ENCODE data around the gene KRTAP5-3. TPM values are rescaled to one million over a fixed set of nuclear protein-coding genes. Genes with fewer than 3 reads are reported as not detected.

Gene KRTAP5-3
- total RNA-seq, 2 donors from 2014 or later: not detected

- no peaks in the 10 kb centered on the region for H3K36me3 Mint-ChIP-seq (ENCODE audit: insufficient read depth in 2 of 2)
- no peak overlapping the region for H3K27ac Mint-ChIP-seq
- ATAC-seq (replicated peaks in 1 of 2): no peak
- DNase-seq: no peak
- H3K4me3 Mint-ChIP-seq: no peak overlapping the region
- no peaks in the 10 kb centered on the region for H3K9me3 Mint-ChIP-seq
- H3K4me1 Mint-ChIP-seq (ENCODE audit: low read depth): no peaks in the 10 kb centered on the region
- H3K27me3 Mint-ChIP-seq (ENCODE audit: low read depth): no peaks in the 10 kb centered on the region
These were observed 40.6 kb downstream of the KRTAP5-3 start for GRCh38 chr11:1567721-1568100.

DNA sequence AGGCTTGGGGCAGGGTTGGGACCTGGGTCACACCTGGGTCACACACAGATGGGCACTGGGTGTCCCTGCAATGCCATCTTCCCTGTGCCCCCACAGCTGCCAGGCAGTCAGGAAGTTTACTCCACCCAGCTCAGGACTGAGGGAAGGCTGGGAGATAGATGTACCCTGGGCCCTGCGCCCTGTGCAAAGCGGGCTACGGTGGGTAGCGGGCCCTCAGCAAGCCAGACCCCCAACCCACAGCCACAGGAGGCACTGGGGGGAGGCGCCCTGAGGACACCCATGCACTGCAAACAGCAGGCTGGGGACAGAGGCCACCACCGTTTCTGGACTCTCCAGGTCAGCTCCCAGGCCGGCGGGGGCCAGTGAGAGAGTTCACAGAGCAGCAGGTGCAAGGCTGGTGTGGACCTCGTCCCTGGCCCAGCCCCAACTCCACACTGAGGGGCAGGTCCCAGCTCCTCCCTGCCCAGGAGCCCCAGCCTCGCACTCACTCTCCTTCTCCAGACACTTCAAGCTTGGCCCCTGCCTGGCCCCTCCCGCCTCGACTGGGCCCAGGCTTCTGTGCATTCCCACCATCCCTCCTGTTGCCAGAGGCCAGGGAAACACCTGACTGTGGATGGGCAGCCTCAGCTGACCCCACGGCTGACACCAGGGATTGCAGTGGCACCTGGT lies 41.1 kb downstream of the KRTAP5-3 start:
- ATAC-seq (replicated peaks in 1 of 2) (no peak), DNase-seq (no peak)
- Mint-ChIP-seq H3K36me3 (ENCODE audit: insufficient read depth in 2 of 2) (no peaks in the 10 kb centered on the region), H3K27ac (no peak overlapping the region), H3K4me1 (ENCODE audit: low read depth) (no peaks in the 10 kb centered on the region), H3K9me3 (no peaks in the 10 kb centered on the region), H3K4me3 (no peak overlapping the region), H3K27me3 (ENCODE audit: low read depth) (no peaks in the 10 kb centered on the region)

GRCh38 chr11:1566381-1567051 lies 41.7 kb downstream of the KRTAP5-3 start:
- Mint-ChIP-seq H3K4me1 (ENCODE audit: low read depth) (no peaks in the 10 kb centered on the region), H3K27ac (no peak overlapping the region), H3K27me3 (ENCODE audit: low read depth) (no peaks in the 10 kb centered on the region), H3K9me3 (no peaks in the 10 kb centered on the region), H3K4me3 (no peak overlapping the region), H3K36me3 (ENCODE audit: insufficient read depth in 2 of 2) (no peaks in the 10 kb centered on the region)
- DNase-seq: no peak
- ATAC-seq (replicated peaks in 1 of 2): no peak

DNA sequence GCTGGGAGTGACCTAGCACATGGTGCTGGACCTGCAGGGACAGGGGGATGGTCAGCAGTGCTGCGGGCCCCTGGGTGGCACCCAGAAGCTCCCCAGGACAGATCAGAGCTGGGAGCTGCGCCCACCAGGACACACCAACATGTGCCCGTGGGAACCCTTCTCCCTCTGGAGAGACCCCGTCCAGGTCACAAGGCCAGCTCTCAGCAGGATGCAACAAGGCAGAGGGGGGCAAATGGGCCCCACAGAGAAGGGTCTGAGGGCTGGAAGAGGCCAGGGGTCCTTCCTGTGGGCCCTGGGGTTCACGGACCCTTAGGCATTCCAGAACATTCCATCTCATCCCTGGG lies 42.4 kb downstream of the KRTAP5-3 start:
- H3K27ac Mint-ChIP-seq: no peak overlapping the region
- H3K9me3 Mint-ChIP-seq: no peaks in the 10 kb centered on the region
- no peaks in the 10 kb centered on the region for H3K27me3 Mint-ChIP-seq (ENCODE audit: low read depth)
- no peaks in the 10 kb centered on the region for H3K36me3 Mint-ChIP-seq (ENCODE audit: insufficient read depth in 2 of 2)
- H3K4me3 Mint-ChIP-seq: no peak overlapping the region
- ATAC-seq (replicated peaks in 1 of 2) (no peak), DNase-seq (no peak)
- H3K4me1 Mint-ChIP-seq (ENCODE audit: low read depth): no peaks in the 10 kb centered on the region

DNA sequence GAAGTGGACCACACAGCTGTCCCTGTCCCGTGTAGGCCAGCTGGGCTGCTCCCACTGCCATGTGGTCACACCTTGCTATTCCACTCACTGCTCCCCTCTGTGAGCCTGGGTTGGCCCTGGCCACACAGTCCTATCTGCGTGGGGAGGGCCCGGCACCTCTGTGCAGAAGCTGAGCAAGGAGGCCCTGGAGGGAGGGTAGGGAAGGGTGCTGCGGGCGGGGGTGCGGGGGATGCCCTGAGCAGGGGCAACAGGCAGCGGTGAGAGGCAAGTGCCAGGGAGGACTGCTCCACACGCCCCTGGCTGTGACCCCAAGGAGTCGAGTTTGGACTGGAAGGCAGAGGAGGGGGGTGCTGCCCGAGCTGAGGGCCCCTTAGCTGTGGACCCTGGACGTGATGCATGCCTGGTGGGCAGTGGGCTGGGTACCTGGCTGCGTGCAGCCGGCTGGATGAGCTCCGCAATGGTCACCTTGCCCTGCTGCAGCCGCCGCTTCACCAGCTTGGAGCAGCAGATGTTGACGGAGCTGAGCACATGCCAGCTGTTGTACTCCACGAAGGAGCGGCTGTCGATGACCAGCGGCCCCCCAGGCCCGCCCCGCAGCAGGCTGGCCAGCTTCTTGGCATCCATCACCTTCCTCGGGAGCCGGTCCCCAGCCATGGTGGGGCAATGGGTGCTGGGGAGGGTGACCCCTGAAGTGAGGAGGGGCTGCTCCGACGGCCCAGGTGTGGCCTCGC lies 42.9 kb downstream of the KRTAP5-3 start:
- Mint-ChIP-seq H3K36me3 (ENCODE audit: insufficient read depth in 2 of 2) (no peaks in the 10 kb centered on the region), H3K27me3 (ENCODE audit: low read depth) (no peaks in the 10 kb centered on the region), H3K4me1 (ENCODE audit: low read depth) (no peaks in the 10 kb centered on the region), H3K4me3 (no peak overlapping the region), H3K9me3 (no peaks in the 10 kb centered on the region), H3K27ac (no peak overlapping the region)
- DNase-seq: no peak
- ATAC-seq (replicated peaks in 1 of 2): no peak

- no peak overlapping the region for H3K27ac Mint-ChIP-seq
- no peak overlapping the region for H3K4me3 Mint-ChIP-seq
- H3K9me3 Mint-ChIP-seq: no peaks in the 10 kb centered on the region
- no peak for DNase-seq
- no peaks in the 10 kb centered on the region for H3K27me3 Mint-ChIP-seq (ENCODE audit: low read depth)
- ATAC-seq (replicated peaks in 1 of 2): no peak
- no peaks in the 10 kb centered on the region for H3K36me3 Mint-ChIP-seq (ENCODE audit: insufficient read depth in 2 of 2)
- no peaks in the 10 kb centered on the region for H3K4me1 Mint-ChIP-seq (ENCODE audit: low read depth)
These were observed 43.6 kb downstream of the KRTAP5-3 start for GRCh38 chr11:1564535-1565172.

DNA sequence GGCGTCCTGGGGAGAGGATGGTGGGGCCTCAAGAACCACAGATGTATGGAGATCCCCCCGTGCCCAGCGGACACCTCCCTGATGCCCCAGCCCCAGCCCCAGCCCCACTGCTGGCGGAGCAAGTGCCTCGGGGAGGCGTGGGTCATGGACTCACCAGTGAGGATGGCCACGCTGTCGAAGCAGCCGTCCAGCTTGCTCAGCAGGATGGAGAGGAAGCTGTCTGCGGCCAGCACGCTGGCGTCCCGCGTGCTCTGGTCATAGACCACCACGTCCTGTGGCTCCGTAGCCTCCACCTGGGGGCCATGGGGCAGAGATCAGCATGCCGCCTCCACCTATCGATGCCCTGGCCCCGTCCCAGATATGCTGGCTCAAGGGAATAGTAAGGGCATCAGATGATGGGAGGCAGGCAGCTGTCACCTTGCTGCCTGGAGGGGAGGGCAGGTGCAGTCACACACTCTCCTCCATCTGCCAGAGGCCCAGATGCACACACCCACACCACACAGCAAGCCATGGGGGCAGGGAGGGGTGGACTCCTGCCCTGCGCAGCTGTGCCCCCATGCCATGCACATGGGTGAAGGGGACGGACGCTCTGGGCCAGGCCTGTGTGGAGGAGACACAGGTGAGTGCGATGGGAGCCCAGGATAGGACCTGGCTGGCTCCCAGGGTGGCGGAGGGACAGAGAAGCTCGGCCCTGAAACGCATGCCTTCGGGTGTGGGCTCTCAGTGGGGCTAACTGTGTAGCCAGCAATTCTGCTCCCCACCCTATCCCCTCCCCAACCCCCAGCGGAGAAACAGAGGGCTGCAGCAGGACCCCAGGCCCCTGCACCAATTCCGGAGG lies 44.3 kb downstream of the KRTAP5-3 start:
- Mint-ChIP-seq H3K4me1 (ENCODE audit: low read depth) (no peaks in the 10 kb centered on the region), H3K36me3 (ENCODE audit: insufficient read depth in 2 of 2) (no peaks in the 10 kb centered on the region), H3K4me3 (no peak overlapping the region), H3K27me3 (ENCODE audit: low read depth) (no peaks in the 10 kb centered on the region), H3K27ac (no peak overlapping the region), H3K9me3 (no peaks in the 10 kb centered on the region)
- ATAC-seq (replicated peaks in 1 of 2): no peak
- DNase-seq: no peak

- Mint-ChIP-seq H3K36me3 (ENCODE audit: insufficient read depth in 2 of 2) (no peaks in the 10 kb centered on the region), H3K9me3 (no peaks in the 10 kb centered on the region), H3K27me3 (ENCODE audit: low read depth) (no peaks in the 10 kb centered on the region), H3K4me3 (no peak overlapping the region), H3K4me1 (ENCODE audit: low read depth) (no peaks in the 10 kb centered on the region), H3K27ac (no peak overlapping the region)
- no peak for DNase-seq
- no peak for ATAC-seq (replicated peaks in 1 of 2)
These were observed 45.1 kb downstream of the KRTAP5-3 start for GRCh38 chr11:1563149-1563638.

DNA sequence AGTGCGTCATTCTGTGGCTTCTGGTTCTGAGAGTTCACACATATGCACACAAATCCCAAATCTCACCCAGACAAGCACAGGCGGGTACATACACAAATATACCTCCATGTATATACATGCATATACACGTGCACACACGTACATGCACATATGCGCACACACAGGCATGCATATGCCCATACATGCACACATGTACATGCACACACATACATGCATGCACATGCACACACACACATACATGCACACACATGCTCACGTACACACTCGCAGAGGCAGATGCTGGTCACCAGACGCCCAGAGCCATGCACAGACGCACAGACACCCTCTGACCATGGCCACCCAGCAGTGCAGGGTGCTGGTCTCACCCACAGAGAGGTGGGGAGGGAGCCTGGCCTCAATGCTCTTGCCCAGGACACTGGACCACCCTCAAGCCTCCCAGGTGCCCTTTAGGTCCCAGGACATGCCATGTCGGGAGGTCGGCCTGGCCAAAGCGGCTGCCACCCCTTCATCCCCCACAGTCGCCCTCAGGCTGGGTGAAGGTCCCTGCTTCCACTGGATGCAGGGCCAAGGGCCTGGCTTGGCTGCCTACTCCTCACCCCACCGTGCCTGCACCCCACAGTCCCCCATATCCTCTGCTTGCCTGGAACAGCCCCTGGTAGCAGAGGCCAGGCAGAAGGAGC lies 45.7 kb downstream of the KRTAP5-3 start:
- ATAC-seq (replicated peaks in 1 of 2) (no peak), DNase-seq (no peak)
- Mint-ChIP-seq H3K27me3 (ENCODE audit: low read depth) (no peaks in the 10 kb centered on the region), H3K27ac (no peak overlapping the region), H3K4me1 (ENCODE audit: low read depth) (no peaks in the 10 kb centered on the region), H3K4me3 (no peak overlapping the region), H3K36me3 (ENCODE audit: insufficient read depth in 2 of 2) (no peaks in the 10 kb centered on the region), H3K9me3 (no peaks in the 10 kb centered on the region)

DNA sequence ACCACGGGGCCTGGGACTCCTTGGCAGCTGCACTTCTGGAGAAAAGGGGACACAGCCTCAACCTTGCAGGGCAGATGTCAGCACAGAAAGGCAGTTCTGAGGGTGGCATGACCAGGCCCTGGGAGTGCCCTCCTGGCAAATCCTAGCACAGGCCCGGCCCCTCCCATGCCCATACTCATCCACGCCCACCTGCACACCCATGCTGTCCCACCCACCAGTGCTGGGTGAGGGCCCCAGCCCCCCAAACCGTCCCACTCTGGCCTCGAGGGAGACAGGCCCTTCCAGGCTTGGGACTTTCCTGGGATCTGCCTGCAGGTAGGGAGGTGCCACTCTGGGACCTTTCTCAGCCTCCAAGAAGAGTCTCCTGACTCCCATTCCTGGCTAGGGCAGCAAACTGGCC lies 46.3 kb downstream of the KRTAP5-3 start:
- ATAC-seq (replicated peaks in 1 of 2): no peak
- H3K27ac Mint-ChIP-seq: no peak overlapping the region
- H3K27me3 Mint-ChIP-seq (ENCODE audit: low read depth): no peaks in the 10 kb centered on the region
- no peak for DNase-seq
- H3K36me3 Mint-ChIP-seq (ENCODE audit: insufficient read depth in 2 of 2): no peaks in the 10 kb centered on the region
- no peaks in the 10 kb centered on the region for H3K4me1 Mint-ChIP-seq (ENCODE audit: low read depth)
- H3K9me3 Mint-ChIP-seq: no peaks in the 10 kb centered on the region
- H3K4me3 Mint-ChIP-seq: no peak overlapping the region

DNA sequence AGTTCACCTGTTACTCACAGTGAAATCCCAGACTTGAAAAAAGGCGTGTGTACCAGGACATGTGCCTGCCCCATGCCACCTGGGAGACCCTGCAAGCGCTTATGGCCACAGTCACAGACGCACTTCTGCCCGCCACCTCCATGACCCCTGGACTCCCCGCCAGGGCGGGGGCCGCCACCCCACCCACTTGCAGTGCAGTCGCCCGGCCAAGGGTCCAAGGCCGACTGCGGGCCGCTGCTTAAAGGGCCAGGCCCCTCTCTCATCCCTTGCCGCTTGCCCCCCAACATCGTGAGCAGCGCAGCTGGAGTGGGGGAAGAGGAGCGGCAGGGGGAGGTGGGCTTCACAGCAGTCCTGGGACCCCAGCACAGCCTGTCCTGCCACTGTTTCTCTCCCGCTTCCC lies 47.0 kb downstream of the KRTAP5-3 start:
- no peaks in the 10 kb centered on the region for H3K27me3 Mint-ChIP-seq (ENCODE audit: low read depth)
- ATAC-seq (replicated peaks in 1 of 2) (no peak), DNase-seq (no peak)
- no peaks in the 10 kb centered on the region for H3K4me1 Mint-ChIP-seq (ENCODE audit: low read depth)
- no peaks in the 10 kb centered on the region for H3K36me3 Mint-ChIP-seq (ENCODE audit: insufficient read depth in 2 of 2)
- H3K27ac Mint-ChIP-seq: no peak overlapping the region
- H3K9me3 Mint-ChIP-seq: no peaks in the 10 kb centered on the region
- no peak overlapping the region for H3K4me3 Mint-ChIP-seq

DNA sequence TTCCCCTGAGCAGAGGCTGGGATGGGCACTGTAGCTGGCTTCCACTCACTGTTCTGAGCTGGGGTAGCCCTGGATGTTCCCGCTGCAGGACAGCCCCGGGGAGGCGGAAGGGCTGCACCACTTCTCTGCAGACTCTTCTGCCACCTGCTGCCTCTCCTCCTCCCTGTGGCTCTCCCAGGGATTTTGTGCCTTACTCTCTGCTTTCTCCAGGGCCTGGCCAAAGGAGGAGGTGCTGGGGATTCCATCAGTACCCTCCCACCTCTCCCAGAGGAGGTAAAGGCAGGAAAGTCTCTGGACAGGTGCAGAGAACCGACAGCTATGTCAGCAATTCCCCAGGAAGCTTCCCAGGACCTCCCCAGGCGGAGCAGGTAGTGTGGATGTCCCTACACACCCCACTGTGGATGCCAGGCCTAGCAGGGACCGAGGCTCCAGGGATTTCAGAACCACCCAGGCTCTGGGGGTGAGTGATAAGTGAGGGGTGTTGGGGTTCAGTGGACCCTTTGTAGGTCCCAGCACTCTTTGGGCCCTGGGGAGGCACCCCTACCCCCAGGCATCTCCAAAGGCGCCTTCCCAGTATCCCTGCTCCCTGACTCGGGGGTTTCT lies 47.5 kb downstream of the KRTAP5-3 start:
- Mint-ChIP-seq H3K4me1 (ENCODE audit: low read depth) (no peaks in the 10 kb centered on the region), H3K36me3 (ENCODE audit: insufficient read depth in 2 of 2) (no peaks in the 10 kb centered on the region), H3K27me3 (ENCODE audit: low read depth) (no peaks in the 10 kb centered on the region), H3K4me3 (no peak overlapping the region), H3K9me3 (no peaks in the 10 kb centered on the region), H3K27ac (no peak overlapping the region)
- DNase-seq (no peak), ATAC-seq (replicated peaks in 1 of 2) (no peak)
